Renal pelvis (tissue), 4 donors: ENCODE measurements around the gene BCDIN3D. TPM values are rescaled to one million over a fixed set of nuclear protein-coding genes. Genes with fewer than 3 reads are reported as not detected.
A peak's percentile ranks its signal among the peaks of the same experiment; 100 is the strongest.

ENCODE experiments used
- DNase-seq: peaks from one replicate; pipeline ENCODE4 v3.0.0-alpha.2; 2013
- polyA plus RNA-seq, 3 donors: library from polyadenylated mRNA; unstranded; fragments of 120-200 nt; gene quantifications; one replicate each; pipeline ENCODE4 v1.2.1, GENCODE V29; 2013; ENCODE audit not compliant: insufficient read length in 3 of 3

BCDIN3D gene
- polyA plus RNA-seq, 3 donors, result 7.4 to 9.7 (median 9.4) TPM

DNA sequence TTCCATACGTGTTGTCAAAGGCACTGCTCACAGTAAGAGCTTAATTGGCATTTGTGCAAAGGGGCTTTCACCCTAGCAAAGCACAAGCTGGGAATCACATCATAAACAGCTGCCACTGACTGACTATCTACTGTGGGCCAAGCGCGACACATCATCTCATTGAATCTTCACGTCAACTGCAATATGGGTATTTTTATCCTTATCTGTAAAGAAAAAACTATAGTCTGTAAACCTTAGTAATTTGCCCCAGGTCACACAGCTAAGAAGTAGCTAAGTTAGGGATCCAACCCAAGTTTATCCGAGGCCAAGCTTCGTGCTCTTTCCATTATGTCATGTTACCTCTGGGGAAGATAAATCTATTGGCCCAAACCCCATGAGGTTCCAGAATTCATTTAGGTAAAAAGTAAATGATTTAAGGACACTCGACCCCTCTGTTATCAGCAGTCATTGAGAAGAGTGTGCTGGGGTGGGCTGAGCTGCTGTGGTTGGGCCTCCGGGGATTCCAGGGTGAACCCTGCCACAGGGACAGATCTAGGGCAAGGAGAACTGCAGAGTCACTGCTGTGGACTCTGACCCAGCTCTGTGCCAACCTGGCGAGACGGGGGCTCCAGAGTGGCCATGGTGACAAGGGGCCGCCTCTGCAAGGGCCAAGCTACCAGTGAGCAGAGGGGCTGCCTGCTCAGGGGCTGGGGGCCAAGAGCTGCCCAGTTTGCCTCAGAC lies 42.3 kb downstream of the BCDIN3D start:
- DNase-seq, result no peak

DNA sequence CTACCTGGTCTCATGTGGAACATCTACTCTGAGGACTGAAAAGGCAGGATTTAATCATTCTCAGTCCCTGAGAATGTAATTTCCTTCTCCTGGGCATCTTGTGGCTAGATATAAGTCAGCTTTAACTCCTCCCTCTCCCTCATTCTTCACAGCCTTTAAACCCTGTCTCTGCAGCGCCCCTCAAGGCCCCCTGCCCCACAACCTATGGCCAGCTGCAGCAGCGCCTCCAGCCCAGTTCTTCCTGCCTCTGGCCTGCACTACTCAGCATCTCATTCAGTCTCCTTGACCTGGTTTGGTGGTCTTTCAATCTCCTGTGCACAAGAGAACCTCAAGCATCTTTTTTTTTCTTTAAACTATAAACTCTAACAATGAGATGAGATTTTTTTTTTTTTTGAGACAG lies 44.0 kb downstream of the BCDIN3D start:
- DNase-seq, result no peak

DNA sequence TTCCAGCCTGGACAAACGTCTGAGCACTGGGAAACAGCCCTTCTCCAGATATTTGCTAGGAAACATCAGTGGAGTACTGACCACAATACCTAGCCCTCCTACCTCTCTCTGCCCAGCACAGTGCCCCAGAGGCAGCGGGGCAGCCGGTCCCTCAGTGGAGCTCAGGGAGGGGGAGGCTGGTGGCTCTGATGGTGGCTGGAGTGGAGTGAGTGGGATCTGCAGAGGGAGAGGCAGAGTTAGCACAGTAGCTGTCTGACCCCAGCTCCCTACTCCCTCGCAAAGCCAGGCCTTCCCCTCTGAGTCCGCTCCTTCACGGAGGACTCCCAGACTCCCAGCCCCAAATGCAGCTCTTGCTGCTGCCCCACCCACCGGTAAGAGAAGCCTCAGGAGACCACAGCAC lies 44.7 kb downstream of the BCDIN3D start:
- no peak for DNase-seq

DNA sequence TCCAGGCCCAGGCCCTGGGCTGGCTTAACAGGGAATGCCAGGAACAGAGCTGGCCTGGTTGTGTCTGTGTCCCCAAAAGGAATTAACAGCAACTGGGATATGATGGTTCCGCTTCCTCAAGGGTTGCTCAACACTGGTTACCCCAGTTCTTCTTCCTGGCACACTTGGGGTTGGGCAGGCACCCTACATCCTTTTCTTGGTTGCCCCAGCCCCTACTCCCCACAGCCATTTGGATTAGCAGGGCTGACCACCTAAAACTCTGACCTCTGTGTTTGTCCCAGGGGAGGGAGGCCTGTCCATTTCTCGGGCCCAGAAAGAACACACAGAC lies 45.5 kb downstream of the BCDIN3D start:
- DNase-seq, result no peak

DNA sequence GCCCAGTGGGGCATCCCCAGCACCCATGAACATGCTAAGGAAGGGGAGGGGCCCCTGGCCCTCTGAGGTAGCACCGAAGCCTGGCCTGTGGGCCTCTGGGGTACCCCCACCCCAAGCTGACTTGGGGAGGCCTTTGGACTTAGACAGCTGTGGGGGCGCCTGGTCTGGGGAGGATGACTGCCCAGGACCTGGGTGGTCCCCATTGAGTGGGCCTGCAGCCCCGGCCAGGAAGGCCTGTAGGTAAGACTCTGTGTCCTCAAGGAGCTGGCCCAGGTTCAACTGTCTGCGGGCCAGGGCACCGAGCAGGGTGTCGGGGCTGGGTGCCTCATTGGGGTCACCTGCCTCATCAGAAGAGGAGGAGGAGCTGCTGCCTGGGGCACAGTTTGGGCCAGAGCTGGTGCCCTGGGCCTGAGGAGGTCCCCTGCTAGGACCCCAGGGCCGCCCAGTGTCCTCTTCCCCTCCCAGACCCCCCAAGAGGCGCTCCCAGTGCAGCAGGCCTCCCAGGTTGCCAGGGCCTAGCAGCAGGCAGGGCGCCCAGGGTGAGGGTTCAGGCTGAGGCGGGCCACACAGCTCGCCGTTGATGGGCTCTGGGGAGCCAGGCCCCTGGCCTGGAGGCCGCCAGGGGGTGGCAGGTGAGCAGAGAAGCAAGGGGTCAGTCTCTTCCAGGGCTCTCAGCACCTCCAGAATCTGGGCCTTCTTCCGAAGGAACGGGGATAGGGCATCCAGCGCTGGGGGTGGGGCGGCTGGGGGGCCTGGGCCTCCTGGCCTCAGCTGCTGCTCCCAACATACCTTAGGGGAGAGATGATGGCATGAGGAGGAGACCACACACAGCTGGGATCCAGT lies 46.1 kb downstream of the BCDIN3D start:
- DNase-seq, result no peak

DNA sequence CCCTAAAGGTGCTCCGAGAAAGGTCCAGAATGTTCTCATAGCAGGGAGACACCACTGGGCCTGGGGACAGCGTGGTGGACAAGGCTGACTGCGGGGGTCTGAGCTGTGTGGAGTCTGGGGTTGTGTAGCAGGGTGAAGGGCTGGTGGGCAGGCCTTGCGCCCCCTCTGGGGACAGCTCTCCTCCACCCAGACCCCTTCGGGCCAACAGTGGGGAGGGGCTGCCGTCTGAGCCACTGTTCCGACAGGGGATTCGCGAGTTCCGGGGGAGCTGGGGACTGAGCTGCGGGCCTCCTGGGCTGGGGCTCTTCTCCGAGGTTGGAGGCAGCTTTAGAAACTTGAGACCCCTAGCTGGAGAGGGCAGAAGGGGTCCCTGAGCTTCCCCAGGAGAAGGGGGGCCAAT lies 46.8 kb downstream of the BCDIN3D start:
- DNase-seq, result no peak

DNA sequence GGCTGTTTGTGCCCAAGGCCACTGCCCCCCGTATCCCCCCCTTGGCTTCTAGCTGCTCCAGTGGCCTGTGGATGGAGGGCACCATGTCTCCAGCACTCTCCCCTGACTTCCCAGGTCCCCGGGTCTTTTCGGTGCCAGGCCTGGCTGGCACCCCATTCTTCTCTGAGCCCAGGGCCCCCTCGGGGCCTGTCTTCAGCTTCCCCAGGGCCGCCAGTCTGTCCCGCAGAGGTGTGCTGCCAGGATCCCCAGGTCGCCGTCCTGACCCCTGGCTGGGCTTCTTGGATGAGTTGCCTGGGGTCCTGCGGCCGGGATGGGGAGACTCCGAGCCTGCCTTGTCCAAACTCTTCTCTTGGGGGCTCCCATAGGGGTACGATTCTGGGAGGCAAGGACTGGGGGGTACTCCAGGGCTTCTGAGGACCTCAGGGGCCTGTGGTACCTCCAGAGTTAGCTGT lies 47.2 kb downstream of the BCDIN3D start:
- DNase-seq, result no peak

DNA sequence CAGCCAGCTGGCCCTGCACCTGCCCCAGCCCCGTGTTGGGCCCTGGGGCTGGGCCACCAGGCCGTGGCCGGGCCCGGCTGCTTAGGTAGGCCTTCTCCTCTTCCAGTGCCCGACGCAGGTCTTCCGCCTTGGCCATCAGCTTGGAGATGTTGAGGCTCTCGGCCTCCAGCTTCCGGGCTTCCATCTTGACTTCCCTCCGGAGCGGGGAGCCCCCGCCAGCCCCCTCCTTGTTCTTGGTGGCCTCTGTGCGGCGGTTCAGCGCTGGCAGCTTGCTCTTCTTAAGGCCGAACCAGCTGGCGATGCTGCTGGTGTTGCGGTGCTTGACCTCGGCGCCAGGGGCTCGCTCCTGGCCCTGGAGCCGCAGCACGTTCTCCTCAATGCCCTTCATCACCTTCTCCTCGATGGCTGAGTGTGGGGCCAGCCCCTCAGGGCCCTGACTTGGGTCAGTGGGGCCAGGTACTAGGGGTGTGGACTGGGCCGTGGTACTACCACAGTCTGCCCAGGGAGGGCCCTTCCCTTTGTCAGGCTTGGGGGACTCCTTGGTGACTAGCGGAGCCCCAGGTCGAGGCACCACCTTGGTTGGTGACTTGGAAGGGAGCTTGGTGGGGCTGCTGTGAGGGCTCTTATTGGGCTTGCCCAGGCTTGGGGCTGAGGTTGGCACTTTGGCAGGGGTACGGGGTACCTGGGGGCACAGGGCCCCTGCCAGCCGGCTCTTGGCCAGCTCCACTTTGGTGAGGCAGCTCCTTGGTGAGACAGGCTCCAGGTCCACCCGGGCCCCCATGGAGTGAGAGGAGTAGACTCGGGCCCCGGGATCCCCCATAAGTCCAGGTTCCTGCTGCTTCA lies 47.9 kb downstream of the BCDIN3D start:
- no peak for DNase-seq

DNA sequence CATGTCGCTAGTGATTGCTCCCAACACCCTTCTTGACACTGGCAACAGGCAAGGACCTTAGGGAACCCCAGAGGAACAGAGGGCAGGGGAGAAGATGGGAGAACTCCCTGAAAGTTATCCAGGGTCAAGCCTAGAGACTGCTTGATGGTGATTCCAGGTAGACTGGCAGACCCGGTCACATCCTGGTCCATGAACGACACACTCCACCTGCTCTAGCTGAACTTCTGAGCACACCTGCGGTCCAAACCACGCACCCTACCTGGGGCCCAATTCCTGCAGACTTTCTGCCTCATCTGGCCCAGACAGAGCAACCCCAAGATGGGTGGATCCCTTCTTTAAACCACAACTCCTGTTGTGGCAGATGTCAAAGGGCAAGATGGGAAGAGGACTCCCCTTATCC lies 48.9 kb downstream of the BCDIN3D start:
- DNase-seq, result no peak

DNA sequence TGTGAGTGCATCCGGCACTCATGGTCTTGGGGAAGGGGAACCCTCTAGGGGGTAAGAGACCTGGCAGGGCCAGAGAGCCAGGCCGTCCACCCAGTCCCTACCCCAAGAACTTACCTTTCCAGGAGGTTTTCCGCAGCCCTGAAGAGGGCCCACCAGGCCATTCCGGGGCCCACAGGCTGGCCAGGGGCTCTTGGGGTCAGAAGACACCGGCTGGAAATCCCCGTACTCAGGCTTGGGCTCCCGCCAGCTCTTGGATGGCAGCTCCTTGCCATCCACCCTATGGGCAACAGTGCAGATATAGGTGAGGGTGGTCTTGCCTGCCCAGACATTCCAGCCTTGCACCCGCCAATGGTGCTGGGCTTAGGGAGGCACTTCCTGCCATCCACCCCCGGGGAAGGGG lies 49.3 kb downstream of the BCDIN3D start:
- no peak for DNase-seq

DNA sequence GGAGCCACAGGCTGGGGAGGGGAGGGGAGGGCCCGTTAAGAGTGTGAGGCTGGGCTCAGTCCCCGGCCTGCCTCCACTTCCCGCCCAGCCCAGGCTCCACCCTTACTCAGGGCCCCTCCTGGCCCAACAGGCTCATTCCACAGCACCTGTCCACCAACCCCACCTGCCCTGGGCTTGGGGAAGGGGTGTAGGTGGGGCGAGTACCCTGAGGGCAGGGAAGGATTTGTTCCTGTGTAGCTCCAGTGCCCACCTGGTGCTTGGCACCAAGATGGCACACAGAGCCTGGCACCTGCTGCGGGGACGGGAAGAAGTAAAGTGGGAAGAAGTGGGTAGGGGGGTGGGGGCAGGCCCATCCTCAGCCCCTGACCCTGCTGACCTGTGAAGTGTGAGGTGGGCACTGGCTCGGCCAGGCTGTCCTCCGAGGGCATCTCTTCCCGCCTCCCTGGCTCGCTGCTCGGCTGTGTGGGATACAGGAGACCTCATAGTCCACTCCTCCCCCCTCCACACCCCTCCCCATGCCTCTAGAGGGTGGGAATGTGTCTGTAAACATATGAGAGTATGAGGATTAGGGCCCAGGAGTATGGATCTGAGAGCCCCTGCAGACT lies 49.8 kb downstream of the BCDIN3D start:
- DNase-seq, result no peak

DNA sequence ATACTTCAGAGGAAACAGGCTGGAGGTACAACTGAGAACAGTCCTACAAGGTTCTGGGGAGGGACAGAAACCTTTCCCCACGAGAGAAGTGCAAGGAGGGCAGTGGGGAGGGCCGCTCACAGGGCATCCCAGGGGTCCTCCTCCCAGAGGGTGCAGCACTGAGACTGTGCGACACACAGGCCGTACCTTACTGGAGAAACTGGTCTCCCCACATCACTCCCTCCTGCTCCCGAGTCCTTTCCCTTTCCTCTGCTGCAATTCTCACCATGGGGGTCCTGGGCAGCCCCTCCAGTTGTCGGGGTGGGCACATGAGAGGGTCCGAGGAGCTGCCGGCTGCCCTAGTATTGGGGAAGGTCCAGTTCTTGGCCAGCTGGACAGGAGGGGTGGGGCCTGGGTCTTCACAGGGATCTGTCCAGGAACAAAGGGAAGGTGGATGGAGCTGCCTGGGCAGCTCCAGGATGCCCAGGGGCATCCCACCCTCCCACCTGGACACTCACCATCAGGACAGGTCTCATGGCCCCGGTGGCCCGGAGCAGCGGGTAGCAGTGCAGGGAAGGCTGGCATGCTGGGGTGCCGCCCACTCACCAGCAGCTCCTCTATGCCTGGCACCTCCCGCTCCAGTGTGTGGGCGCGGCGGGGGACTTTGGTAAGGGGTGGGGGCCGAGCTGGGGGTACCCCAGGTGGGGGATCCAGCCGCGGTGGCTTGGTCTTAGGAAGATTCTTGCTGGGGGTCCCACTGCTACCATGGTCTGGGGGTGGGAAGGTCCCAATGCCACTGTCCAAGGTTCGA lies 50.5 kb downstream of the BCDIN3D start:
- DNase-seq, result no peak

DNA sequence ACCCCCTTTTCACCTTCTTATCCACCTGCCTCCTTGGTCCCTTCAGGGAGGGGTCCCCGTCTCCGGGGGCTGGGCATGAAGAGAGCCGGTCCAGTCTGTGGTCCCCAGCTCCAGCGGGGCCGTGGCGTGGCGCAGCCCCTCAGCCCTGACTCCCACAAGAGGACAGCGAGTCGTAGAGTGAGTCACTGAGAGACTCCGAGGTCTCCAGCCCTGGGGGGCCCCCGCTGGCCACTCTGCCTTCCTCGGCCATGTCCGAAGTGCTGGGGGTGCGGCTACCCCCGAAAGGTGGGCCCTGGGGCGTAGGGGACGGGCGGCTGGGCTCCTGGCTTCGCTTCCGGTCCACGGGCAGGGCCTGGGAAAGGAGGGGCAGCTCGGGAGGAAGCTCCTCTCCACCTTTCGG lies 51.2 kb downstream of the BCDIN3D start:
- no peak for DNase-seq

DNA sequence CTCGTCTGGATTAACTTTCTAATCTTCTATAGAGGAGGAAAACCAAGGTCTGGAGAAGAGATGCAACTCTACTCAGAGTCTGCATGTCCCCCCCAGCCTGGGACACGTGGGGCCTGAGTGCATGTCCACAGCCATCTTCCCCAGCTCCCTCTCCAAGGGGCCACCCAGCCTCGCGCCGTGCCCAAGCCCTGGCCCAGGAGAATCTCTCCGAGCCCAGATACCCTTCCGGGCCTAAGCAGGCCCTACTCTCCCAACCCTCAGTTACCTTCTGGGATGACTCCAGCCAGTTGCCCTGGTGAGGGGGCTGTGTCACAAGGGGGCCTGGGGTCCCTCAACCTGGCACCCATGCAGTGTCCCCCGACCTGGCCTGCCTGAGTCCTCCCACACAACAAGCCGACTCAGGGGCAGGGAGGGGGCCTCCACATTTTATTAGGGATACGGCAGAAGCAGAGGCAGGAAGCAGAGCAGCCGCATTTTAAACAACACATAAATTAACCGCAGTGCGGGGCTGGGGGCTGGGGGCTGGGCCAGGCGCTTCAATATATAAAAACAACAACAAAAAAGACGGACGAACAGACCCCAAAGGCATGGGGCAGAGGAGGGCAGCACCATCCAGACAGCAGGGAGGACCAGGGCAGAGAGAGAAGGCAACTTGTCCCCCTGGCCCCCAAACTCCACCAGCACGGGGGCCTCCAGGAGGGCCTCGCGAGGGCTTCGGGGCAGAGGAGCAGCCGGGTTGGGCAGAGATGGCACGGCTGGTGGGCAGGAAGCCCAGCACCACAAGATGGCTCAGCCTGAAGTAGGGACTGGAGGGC lies 52.0 kb downstream of the BCDIN3D start:
- DNase-seq, result no peak

DNA sequence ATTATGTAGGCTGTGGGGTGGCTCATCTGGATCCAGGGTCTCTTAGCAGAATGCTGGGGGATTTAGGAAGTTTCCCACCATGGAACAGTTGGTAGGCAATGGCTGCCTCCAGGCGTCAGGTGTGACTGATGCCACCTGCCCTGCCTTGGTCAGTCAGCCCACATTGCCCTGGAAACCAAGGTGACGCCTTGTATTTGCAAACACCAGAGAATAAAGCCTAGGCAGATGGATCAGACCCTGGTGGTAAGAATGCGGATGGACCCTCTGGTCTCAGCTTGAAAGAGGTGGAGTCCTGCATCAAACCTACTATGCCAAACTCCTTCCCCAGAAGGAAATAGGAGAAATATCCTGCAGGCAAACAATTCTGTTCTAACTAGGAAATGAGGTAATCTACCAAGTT lies 52.9 kb downstream of the BCDIN3D start:
- peak; percentile 62 for DNase-seq

DNA sequence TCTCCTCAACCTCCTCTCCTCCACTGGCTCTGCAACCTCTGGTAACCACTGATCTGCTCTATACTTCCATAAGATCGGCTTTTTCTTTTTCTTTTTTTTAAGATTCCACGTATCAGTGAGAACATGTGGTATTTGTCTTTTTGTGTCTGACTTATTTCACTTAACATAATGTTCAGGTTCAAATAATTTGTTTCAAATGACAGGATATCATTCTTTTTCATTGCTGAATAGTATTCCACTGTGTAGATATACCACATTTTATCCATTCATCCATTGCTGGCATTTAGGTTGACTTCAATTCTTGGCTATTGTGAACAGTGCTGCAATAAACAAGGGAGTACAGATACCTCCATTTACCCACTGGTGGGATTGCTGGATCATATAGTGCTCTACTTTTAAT lies 55.2 kb downstream of the BCDIN3D start:
- DNase-seq, result no peak
